HG03571 (cell line): Measurements from ENCODE around the gene ASS1.

ENCODE experiments used
- ATAC-seq: cut with Tn5 transposase; IDR thresholded peaks from one replicate; pipeline ENCODE4 v1.9.1; 2021; ENCODE audit not compliant: unreplicated experiment

The ASS1 gene

GRCh38 chr9:130452835-130453234, 8.1 kb downstream of the ASS1 start:
- ATAC-seq = no peak

- no peak for ATAC-seq
These were observed 8.7 kb downstream of the ASS1 start for GRCh38 chr9:130453487-130453886.

GRCh38 chr9:130454096-130454811, 9.5 kb downstream of the ASS1 start:
- ATAC-seq = no peak

GRCh38 chr9:130454812-130455325, 10.1 kb downstream of the ASS1 start:
- no peak for ATAC-seq

GRCh38 chr9:130458027-130458803, 13.5 kb downstream of the ASS1 start:
- ATAC-seq = no peak

GRCh38 chr9:130458804-130459067, 14.0 kb downstream of the ASS1 start:
- ATAC-seq = no peak

GRCh38 chr9:130459151-130459550, 14.4 kb downstream of the ASS1 start:
- no peak for ATAC-seq

GRCh38 chr9:130459941-130460669, 15.3 kb downstream of the ASS1 start:
- ATAC-seq = no peak

GRCh38 chr9:130461218-130461630, 16.5 kb downstream of the ASS1 start:
- no peak for ATAC-seq

- no peak for ATAC-seq
These were observed 17.0 kb downstream of the ASS1 start for GRCh38 chr9:130461731-130462130.

- ATAC-seq = no peak
These were observed 18.2 kb downstream of the ASS1 start for GRCh38 chr9:130462685-130463540.

GRCh38 chr9:130463763-130464745, 19.3 kb downstream of the ASS1 start:
- no peak for ATAC-seq

GRCh38 chr9:130465383-130466096, 20.8 kb downstream of the ASS1 start:
- ATAC-seq = no peak

- no peak for ATAC-seq
These were observed 21.9 kb downstream of the ASS1 start for GRCh38 chr9:130466537-130467217.

- no peak for ATAC-seq
These were observed 22.6 kb downstream of the ASS1 start for GRCh38 chr9:130467316-130467715.

GRCh38 chr9:130468566-130468965, 23.8 kb downstream of the ASS1 start:
- ATAC-seq = no peak

GRCh38 chr9:130470269-130470668, 25.5 kb downstream of the ASS1 start:
- no peak for ATAC-seq

GRCh38 chr9:130470950-130471349, 26.2 kb downstream of the ASS1 start:
- no peak for ATAC-seq
